Mucosa of descending colon (tissue), 3 donors: Measurements from ENCODE around the gene AMBP. TPM values are rescaled to one million over a fixed set of nuclear protein-coding genes. Genes with fewer than 3 reads are reported as not detected.

Source experiments
- ATAC-seq: fragments of 200-7000 bp; cut with Tn5 transposase; one replicate; pipeline ENCODE4 v1.9.1; 2020; ENCODE audit warnings: mild to moderate bottlenecking, moderate library complexity
- DNase-seq, 3 donors: peaks; one replicate each; pipeline ENCODE4 v3.0.0-alpha.2; 2020
- H3K36me3 ChIP-seq: fragments of 200-600 bp; one replicate; pipeline ENCODE4 v1.8.0; 2021; ENCODE audit warnings: low read depth, mild to moderate bottlenecking
- H3K4me1 ChIP-seq: fragments of 200-600 bp; one replicate; pipeline ENCODE4 v1.8.0; 2021; ENCODE audit warnings: low read depth, mild to moderate bottlenecking
- H3K4me3 ChIP-seq: fragments of 200-600 bp; one replicate; pipeline ENCODE4 v1.8.0; 2021; ENCODE audit warnings: mild to moderate bottlenecking
- H3K9me3 ChIP-seq: fragments of 200-600 bp; one replicate; pipeline ENCODE4 v1.8.0; 2021; ENCODE audit warnings: mild to moderate bottlenecking
- CTCF ChIP-seq: fragments of 200-600 bp; IDR thresholded peaks from one replicate; pipeline ENCODE4 v1.8.0; 2022; ENCODE audit warnings: antibody characterized with exemption, mild to moderate bottlenecking
- intact Hi-C, 2 donors: fragments of 100-400 bp; cut with DNase I in 1 of 2; cut with micrococcal nuclease in 1 of 2; formaldehyde crosslinking; loops; one replicate each; pipeline versions ENCODE4 v1.11.0 to v1.11.1; 2022; cut with DNase I, micrococcal nuclease
- total RNA-seq, 3 donors: library from RNA; stranded (reverse); fragmentation: NEBNext Ultra II Directional in 2 of 3; extraction: Animal tissue kit (Norgen Biotek cat#: 25700) in 2 of 3; gene quantifications; one replicate each; pipeline versions ENCODE4 v1.2.1 to v1.2.4, GENCODE V29; 2021 to 2023
- donor health status: DM: no; HTN: no; CAD: no; lungs with moderate emphysema.
- donor health status: DM: no; HTN: no; CAD: no.
- donor health status: DM: no; HTN: yes; CAD: no.

The AMBP gene
- total RNA-seq, 3 donors from 2014 or later, result 0.63 to 0.81 TPM; not detected in 1

GRCh38 chr9:114123031-114123977 is 45.2 kb upstream of the AMBP start:
- TF ChIP-seq CTCF, result no peak
- Histone ChIP-seq H3K36me3 (no peaks in the 10 kb centered on the region), H3K4me3 (no peak overlapping the region), H3K4me1 (no peaks in the 10 kb centered on the region), H3K9me3 (no peaks in the 10 kb centered on the region)
- DNase-seq (no peak), ATAC-seq (no peak)
- intact Hi-C loops, result no loop called here

GRCh38 chr9:114122136-114123027 is 44.3 kb upstream of the AMBP start:
- H3K9me3 ChIP-seq, result no peaks in the 10 kb centered on the region
- H3K36me3 ChIP-seq, result no peaks in the 10 kb centered on the region
- H3K4me1 ChIP-seq, result no peaks in the 10 kb centered on the region
- no peak for DNase-seq
- TF ChIP-seq CTCF, result no peak
- intact Hi-C loops, result no loop called here
- ATAC-seq, result no peak
- H3K4me3 ChIP-seq, result no peak overlapping the region

GRCh38 chr9:114121227-114122135 is 43.4 kb upstream of the AMBP start:
- ATAC-seq, result no peak
- DNase-seq, result no peak
- Histone ChIP-seq H3K4me3 (no peak overlapping the region), H3K36me3 (no peaks in the 10 kb centered on the region), H3K9me3 (no peaks in the 10 kb centered on the region), H3K4me1 (no peaks in the 10 kb centered on the region)
- no peak for TF ChIP-seq CTCF
- intact Hi-C loops, result no loop called here

- Histone ChIP-seq H3K9me3 (no peaks in the 10 kb centered on the region), H3K4me1 (no peaks in the 10 kb centered on the region), H3K4me3 (no peak overlapping the region), H3K36me3 (no peaks in the 10 kb centered on the region)
- DNase-seq (peak in 1 of 3 donors; percentile 34), ATAC-seq (peak; percentile 38)
- intact Hi-C loops, result no loop called here
- no peak for TF ChIP-seq CTCF
Measured at GRCh38 chr9:114120192-114121014, 42.3 kb upstream of the AMBP start.
